AG10803 (cell line): ENCODE measurements around the gene LRP1B.

ENCODE experiments used
- DNase-seq: peaks from one replicate; pipeline ENCODE4 v3.0.0; 2010; ENCODE audit warnings: low read depth
- H3K4me3 ChIP-seq: 2 replicates; pipeline ENCODE4 v1.5.1; 2011; ENCODE audit warnings: mild to moderate bottlenecking, low read length, control low read depth
- TF ChIP-seq, protein P1 (sequence below): conservative IDR thresholded peaks from 2 replicates; pipeline ENCODE4 v1.5.1; 2011; ENCODE audit warnings: mild to moderate bottlenecking, low read length, control low read depth, inconsistent platforms

LRP1B gene

DNA sequence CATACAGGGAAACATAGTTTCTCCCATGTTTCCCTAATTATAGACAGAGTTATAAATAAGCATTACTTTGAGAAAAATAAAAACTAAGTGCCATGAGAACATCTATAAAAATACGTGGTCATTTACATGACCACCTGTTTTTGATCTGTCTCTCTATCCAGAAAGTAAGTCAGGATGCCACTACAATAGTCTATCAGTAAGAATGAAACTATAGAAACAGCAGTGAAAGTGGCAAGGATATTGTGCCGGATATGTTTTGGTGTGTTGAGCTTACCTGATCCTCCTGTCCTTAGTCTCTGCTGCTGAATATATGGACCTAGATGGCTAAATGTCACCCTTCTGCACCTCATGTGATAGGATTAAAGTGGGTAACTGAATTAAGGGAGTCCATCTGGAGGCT is 512.4 kb downstream of the LRP1B start:
- TF ChIP-seq, protein P1, sequence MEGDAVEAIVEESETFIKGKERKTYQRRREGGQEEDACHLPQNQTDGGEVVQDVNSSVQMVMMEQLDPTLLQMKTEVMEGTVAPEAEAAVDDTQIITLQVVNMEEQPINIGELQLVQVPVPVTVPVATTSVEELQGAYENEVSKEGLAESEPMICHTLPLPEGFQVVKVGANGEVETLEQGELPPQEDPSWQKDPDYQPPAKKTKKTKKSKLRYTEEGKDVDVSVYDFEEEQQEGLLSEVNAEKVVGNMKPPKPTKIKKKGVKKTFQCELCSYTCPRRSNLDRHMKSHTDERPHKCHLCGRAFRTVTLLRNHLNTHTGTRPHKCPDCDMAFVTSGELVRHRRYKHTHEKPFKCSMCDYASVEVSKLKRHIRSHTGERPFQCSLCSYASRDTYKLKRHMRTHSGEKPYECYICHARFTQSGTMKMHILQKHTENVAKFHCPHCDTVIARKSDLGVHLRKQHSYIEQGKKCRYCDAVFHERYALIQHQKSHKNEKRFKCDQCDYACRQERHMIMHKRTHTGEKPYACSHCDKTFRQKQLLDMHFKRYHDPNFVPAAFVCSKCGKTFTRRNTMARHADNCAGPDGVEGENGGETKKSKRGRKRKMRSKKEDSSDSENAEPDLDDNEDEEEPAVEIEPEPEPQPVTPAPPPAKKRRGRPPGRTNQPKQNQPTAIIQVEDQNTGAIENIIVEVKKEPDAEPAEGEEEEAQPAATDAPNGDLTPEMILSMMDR: no peak
- DNase-seq: no peak
- H3K4me3 ChIP-seq: no peak overlapping the region

DNA sequence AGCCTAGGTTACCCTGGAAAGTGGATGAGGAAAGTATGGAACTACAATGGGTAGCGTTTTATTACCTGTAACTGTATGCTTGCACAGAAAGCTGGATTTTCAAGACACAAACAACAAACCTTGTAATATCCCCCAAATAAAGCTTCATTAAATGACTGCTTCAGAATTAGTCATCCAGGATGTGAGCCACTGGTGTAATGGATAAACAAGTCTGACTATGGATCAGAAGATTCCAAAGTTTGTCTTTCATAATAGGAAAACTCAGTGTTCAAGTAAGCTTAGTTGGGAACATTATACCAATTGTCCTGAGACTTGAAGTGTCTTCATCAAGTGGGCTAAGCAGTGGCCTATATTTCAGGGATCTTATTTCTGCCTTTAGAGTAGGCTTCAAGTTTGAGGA is 518.8 kb downstream of the LRP1B start:
- TF ChIP-seq, protein P1: no peak
- DNase-seq: peak; percentile 1
- no peak overlapping the region for H3K4me3 ChIP-seq

DNA sequence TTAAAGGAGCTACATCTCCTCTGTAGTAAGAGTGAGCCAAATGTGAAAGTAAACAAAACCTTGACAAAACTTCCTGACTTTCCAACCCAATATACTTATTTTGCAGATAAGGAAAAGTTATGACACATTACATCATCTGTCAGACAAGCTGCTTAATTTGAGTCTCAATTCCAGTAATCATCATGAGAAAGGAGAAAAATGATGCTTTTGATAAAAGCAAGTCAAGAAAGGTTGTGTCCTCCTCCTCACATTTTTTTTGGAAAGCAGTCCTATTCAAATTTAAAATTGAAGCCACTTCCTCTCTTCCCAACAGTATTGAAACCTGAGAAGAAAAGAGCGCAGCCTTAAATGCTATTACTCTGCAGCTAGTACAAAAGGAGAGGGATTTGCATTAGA is 519.6 kb downstream of the LRP1B start:
- no peak for DNase-seq
- no peak overlapping the region for H3K4me3 ChIP-seq
- TF ChIP-seq, protein P1: no peak

DNA sequence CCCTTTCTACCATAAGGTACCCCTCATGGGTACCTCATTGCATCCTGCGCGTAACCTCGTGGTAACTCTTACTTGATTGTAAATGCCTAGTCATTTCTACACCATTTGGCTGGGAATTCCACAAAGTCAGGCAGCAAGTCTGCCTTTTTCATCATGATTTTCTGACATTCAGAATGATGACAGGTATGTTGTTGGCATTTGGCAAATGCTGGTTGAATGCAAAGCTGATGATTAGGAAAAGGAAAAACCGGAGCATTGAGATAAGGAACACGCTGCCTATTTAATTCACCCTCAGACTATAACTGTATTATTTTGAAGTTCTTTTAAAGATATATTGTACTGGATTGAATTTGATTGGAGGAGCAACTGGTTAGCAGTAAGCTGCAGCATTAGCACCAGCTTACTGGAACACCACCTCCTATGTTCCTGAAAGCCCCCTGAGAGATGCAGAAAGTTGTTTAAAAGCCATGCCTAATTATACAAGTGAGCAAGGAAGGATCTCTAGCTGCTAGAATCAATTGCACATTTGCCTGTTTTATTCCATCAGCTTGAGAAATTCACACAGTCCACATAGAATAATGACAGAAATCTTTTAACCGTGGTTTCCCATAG is 520.1 kb downstream of the LRP1B start:
- DNase-seq: no peak
- TF ChIP-seq, protein P1: no peak

DNA sequence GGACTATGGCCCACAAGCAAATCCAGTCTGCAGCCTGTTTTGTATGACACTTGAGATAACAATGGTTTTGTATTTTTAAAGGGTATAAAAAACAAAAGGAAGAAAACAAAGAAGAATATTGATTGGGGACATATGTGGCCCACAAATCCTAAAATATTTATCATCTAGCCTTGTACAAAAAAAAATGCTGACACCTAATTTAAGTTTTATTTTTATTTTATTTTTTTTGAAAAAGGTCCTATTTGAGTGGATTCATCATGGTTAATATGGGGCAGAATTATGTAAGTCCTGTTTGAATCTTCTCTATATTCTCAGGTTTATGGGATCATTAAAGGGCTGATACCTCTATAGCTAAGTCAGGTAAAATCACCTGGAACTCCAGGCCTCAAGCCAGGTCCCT is 525.7 kb downstream of the LRP1B start:
- TF ChIP-seq, protein P1: no peak
- no peak for DNase-seq
- H3K4me3 ChIP-seq: no peak overlapping the region

More for the DNA sequence above, 520.1 kb downstream of the LRP1B start:
- no peak overlapping the region for H3K4me3 ChIP-seq

DNA sequence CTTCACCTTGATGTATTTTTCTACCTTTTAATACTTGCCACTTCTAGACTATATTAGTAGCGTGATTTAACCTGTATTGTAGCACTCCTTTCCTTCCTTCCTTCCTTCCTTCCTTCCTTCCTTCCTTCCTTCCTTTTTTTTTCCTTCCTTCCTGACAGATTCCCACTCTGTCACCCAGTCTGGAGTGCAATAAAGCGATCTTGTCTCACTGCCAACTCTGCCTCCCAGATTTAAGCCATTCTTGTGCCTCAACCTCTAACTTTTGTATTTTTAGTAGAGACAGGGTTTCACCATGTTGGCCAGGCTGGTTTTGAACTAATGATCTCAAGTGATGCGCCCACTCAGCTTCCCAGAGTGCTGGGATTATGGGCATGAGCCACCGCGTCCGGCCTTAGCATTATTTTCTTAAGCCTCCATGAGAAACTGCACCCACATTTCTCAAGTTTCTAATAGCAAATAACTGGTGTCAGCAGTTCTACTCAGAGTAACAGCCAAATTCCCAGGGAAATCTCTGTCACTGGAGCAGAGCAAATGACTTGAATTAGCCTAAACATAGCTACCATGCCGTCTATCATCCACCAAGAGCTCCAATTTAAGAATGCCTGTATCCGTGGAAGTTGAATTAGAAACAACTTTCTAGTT is 529.2 kb downstream of the LRP1B start:
- TF ChIP-seq, protein P1: no peak
- no peak overlapping the region for H3K4me3 ChIP-seq
- DNase-seq: no peak

DNA sequence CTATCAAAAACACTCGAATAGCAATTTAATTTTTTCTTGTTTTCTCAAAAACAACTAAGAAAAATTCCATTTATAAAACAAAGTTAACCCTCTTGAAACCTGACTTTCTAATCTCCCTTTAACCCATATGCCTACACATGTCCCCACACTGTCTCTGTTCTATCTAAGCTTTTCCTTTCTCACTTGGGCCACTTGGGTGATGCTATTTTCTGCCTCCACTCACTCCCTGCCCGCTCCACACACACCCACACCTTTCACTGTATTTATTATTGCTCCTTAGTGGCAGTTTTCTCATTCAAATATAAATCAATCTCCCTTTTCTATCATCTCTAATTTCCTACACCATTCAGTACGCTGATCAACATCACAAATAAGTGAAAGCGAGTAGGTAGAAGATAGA is 531.1 kb downstream of the LRP1B start:
- TF ChIP-seq, protein P1: no peak
- H3K4me3 ChIP-seq: no peak overlapping the region
- no peak for DNase-seq
